A673 (cell line): ENCODE results near the gene CHRNA3. TPM values are rescaled to one million over a fixed set of nuclear protein-coding genes. Genes with fewer than 3 reads are reported as not detected.

Experiments used
- BruUV-seq: library from RNA; stranded (reverse); fragments of 400-500 nt; replicated peaks from 2 replicates; lab custom pipeline; 2021; lab: Mats Ljungman, UMichigan
- CTCF ChIA-PET: fragments of 300-600 bp; sonication (Branson Sonifier 250); formaldehyde crosslinking; loops from one replicate; lab custom pipeline; 2022; ENCODE audit warnings: antibody characterized with exemption; lab: Charles Lee
- POLR2A ChIA-PET: fragments of 300-600 bp; sonication (Branson Sonifier 250); formaldehyde crosslinking; loops from one replicate; lab custom pipeline; 2022; ENCODE audit warnings: antibody characterized with exemption; ENCODE audit not compliant: low non-redundant PET; lab: Charles Lee
- DNase-seq: peaks from one replicate; pipeline ENCODE4 v3.0.0-alpha.2; 2015; ENCODE audit warnings: low spot score
- H3K27ac ChIP-seq: fragments of 200-600 bp; sonication (generic); 2 replicates; pipeline ENCODE4 v1.5.1; 2016; ENCODE audit warnings: mixed run types, low read depth, mild to moderate bottlenecking, mixed read lengths, antibody characterized with exemption, low read length; ENCODE audit not compliant: poor library complexity, severe bottlenecking
- H3K27me3 ChIP-seq: fragments of 200-600 bp; sonication (generic); replicated peaks from 2 replicates; pipeline ENCODE4 v1.6.1; 2017; ENCODE audit warnings: mixed run types, low read depth, mild to moderate bottlenecking, mixed read lengths, antibody characterized with exemption, low read length; ENCODE audit not compliant: insufficient read depth, poor library complexity
- H3K36me3 ChIP-seq: fragments of 200-600 bp; sonication (generic); 2 replicates; pipeline ENCODE4 v1.6.1; 2016; ENCODE audit warnings: mixed run types, mild to moderate bottlenecking, mixed read lengths, antibody characterized with exemption, low read length; ENCODE audit not compliant: insufficient read depth, poor library complexity, severe bottlenecking
- H3K4me1 ChIP-seq: fragments of 200-600 bp; sonication (generic); 2 replicates; pipeline ENCODE4 v1.6.1; 2017; ENCODE audit warnings: mixed run types, mild to moderate bottlenecking, mixed read lengths, antibody characterized with exemption, low read length; ENCODE audit not compliant: insufficient read depth, poor library complexity, severe bottlenecking
- H3K4me3 ChIP-seq: fragments of 200-600 bp; sonication (generic); 2 replicates; pipeline ENCODE4 v1.5.1; 2016; ENCODE audit warnings: low read depth, mixed run types, mild to moderate bottlenecking, mixed read lengths, low read length; ENCODE audit not compliant: poor library complexity, severe bottlenecking
- H3K9me3 ChIP-seq: fragments of 200-600 bp; sonication (generic); 2 replicates; pipeline ENCODE4 v1.6.1; 2016; ENCODE audit warnings: mixed run types, low read depth, mild to moderate bottlenecking, mixed read lengths, antibody characterized with exemption, low read length; ENCODE audit not compliant: poor library complexity, severe bottlenecking
- EZH2 ChIP-seq: fragments of 200-600 bp; sonication (generic); IDR thresholded peaks from 2 replicates; pipeline ENCODE4 v1.6.1; 2017; ENCODE audit warnings: borderline replicate concordance, low read depth, mild to moderate bottlenecking, mixed read lengths, antibody characterized with exemption, low read length; ENCODE audit not compliant: poor library complexity, severe bottlenecking
- intact Hi-C: fragments of 100-400 bp; cut with micrococcal nuclease; formaldehyde crosslinking; loops from one replicate; pipeline ENCODE4 v1.10.0; 2022; ENCODE audit not compliant: unreplicated experiment
- total RNA-seq: library from RNA; stranded (reverse); gene quantifications from 2 replicates; pipeline ENCODE4 v1.2.3, GENCODE V29; 2021
- TF ChIP-seq, protein P1 (sequence below): fragments of 300-800, 200-600 bp; sonication (generic); conservative IDR thresholded peaks from 2 replicates; pipeline ENCODE4 v1.5.1; 2017; ENCODE audit warnings: low read depth, mild to moderate bottlenecking, antibody characterized with exemption, low read length, moderate library complexity, mixed read lengths

Gene CHRNA3
- total RNA-seq, 1 experiment from 2014 or later: not detected

DNA sequence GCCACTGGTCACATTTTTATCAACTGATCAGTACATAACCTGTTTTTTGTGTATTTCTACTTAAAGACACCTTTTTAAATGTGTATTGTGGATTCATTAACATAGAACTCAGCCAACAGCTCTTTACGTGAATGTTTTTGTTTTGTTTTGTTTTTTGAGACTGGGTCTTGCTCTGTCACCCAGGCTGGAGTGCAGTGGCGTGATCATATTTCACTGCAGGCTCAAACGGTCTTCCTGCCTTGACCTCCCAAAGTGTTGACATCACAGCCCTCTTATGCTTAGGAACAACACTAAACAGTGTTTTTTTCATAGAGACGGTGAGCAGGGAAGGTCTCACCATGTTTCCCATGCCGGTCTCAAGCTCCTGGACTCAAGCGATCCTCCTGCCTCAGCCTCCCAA is 70.6 kb downstream of the CHRNA3 start:
- POLR2A ChIA-PET: no interaction called here
- CTCF ChIA-PET: no interaction called here
- Histone ChIP-seq H3K36me3 (peaks cover 59% of the 10 kb centered on the region), H3K4me1 (no peaks in the 10 kb centered on the region), H3K27me3 (no peaks in the 10 kb centered on the region), H3K4me3 (no peak overlapping the region), H3K9me3 (no peaks in the 10 kb centered on the region), H3K27ac (no peak overlapping the region)
- TF ChIP-seq EZH2: no peak
- TF ChIP-seq, protein P1, sequence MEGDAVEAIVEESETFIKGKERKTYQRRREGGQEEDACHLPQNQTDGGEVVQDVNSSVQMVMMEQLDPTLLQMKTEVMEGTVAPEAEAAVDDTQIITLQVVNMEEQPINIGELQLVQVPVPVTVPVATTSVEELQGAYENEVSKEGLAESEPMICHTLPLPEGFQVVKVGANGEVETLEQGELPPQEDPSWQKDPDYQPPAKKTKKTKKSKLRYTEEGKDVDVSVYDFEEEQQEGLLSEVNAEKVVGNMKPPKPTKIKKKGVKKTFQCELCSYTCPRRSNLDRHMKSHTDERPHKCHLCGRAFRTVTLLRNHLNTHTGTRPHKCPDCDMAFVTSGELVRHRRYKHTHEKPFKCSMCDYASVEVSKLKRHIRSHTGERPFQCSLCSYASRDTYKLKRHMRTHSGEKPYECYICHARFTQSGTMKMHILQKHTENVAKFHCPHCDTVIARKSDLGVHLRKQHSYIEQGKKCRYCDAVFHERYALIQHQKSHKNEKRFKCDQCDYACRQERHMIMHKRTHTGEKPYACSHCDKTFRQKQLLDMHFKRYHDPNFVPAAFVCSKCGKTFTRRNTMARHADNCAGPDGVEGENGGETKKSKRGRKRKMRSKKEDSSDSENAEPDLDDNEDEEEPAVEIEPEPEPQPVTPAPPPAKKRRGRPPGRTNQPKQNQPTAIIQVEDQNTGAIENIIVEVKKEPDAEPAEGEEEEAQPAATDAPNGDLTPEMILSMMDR: no peak
- no TSS peak for BruUV-seq
- DNase-seq: no peak
- intact Hi-C loops: no loop called here

Other genes starting within 250 kb of the CHRNA3 start
- 85.9 and 86.4 TPM in 2 replicates for gene IREB2, start 182.8 kb downstream of the CHRNA3 start, total RNA-seq
- gene HYKK, start 113.4 kb downstream of the CHRNA3 start, total RNA-seq: 0.37 TPM in 1 of 2 replicates, not detected in the other
- gene PSMA4, start 80.6 kb downstream of the CHRNA3 start, total RNA-seq: 411 and 444 TPM in 2 replicates
- 18.9 and 19.1 TPM in 2 replicates for gene CHRNA5, start 55.5 kb downstream of the CHRNA3 start, total RNA-seq
- gene CHRNB4, start 20.2 kb upstream of the CHRNA3 start, total RNA-seq: not detected in 2 replicates
- gene ADAMTS7, start 190.5 kb upstream of the CHRNA3 start, total RNA-seq: 0.41 and 0.83 TPM in 2 replicates